ENCODE measurements around the gene HOXA13.

Gene HOXA13

GRCh38 chr7:27199849-27200760 lies at the start of gene HOXA13:
HOXA13 (minus strand) TSS chr7:27200091; CDS start chr7:27200077, 14 bp downstream.
- peak; percentile 84 for DNase-seq
- in situ Hi-C loops (cut with HindIII; ENCODE audit: low pct_ligation_motif_present, low pct_unique_long_range_greater_than_20kb, low sequenced_read_pairs), result loop anchor here (25.0 kb wide), 1 partner anchor 387 kb away; no protein-coding TSS in a partner anchor

GRCh38 chr7:27248911-27249723 lies 49.2 kb upstream of the HOXA13 start:
- DNase-seq, result peak; percentile 26

GRCh38 chr7:27248427-27248806 lies 48.5 kb upstream of the HOXA13 start:
- in situ Hi-C loops (cut with HindIII; ENCODE audit: low pct_ligation_motif_present, low pct_unique_long_range_greater_than_20kb, low sequenced_read_pairs), result no loop called here
- DNase-seq, result no peak

More at GRCh38 chr7:27248911-27249723, 49.2 kb upstream of the HOXA13 start:
- in situ Hi-C loops (cut with HindIII; ENCODE audit: low pct_ligation_motif_present, low pct_unique_long_range_greater_than_20kb, low sequenced_read_pairs), result no loop called here

GRCh38 chr7:27247452-27248426 lies 47.8 kb upstream of the HOXA13 start:
- DNase-seq, result no peak
- in situ Hi-C loops (cut with HindIII; ENCODE audit: low pct_ligation_motif_present, low pct_unique_long_range_greater_than_20kb, low sequenced_read_pairs), result no loop called here

- DNase-seq, result no peak
- in situ Hi-C loops (cut with HindIII; ENCODE audit: low pct_ligation_motif_present, low pct_unique_long_range_greater_than_20kb, low sequenced_read_pairs), result no loop called here
These were observed 47.1 kb upstream of the HOXA13 start for GRCh38 chr7:27247000-27247399.

- DNase-seq, result peak; percentile 44
- in situ Hi-C loops (cut with HindIII; ENCODE audit: low pct_ligation_motif_present, low pct_unique_long_range_greater_than_20kb, low sequenced_read_pairs), result no loop called here
These were observed 46.2 kb upstream of the HOXA13 start for GRCh38 chr7:27245798-27246691.

GRCh38 chr7:27245124-27245797 lies 45.4 kb upstream of the HOXA13 start:
- DNase-seq, result no peak
- in situ Hi-C loops (cut with HindIII; ENCODE audit: low pct_ligation_motif_present, low pct_unique_long_range_greater_than_20kb, low sequenced_read_pairs), result no loop called here

GRCh38 chr7:27244488-27245123 lies 44.7 kb upstream of the HOXA13 start:
- in situ Hi-C loops (cut with HindIII; ENCODE audit: low pct_ligation_motif_present, low pct_unique_long_range_greater_than_20kb, low sequenced_read_pairs), result no loop called here
- DNase-seq, result no peak

GRCh38 chr7:27243340-27244163 lies 43.7 kb upstream of the HOXA13 start:
- in situ Hi-C loops (cut with HindIII; ENCODE audit: low pct_ligation_motif_present, low pct_unique_long_range_greater_than_20kb, low sequenced_read_pairs), result no loop called here
- no peak for DNase-seq

- no peak for DNase-seq
These were observed 42.9 kb upstream of the HOXA13 start, which contains the start of gene EVX1 for GRCh38 chr7:27242555-27243339. EVX1 (plus strand) TSS chr7:27242802; CDS start chr7:27243031, 229 bp downstream.

GRCh38 chr7:27242154-27242553 lies 42.3 kb upstream of the HOXA13 start:
- in situ Hi-C loops (cut with HindIII; ENCODE audit: low pct_ligation_motif_present, low pct_unique_long_range_greater_than_20kb, low sequenced_read_pairs), result no loop called here

More at GRCh38 chr7:27242555-27243339, 42.9 kb upstream of the HOXA13 start, which contains the start of gene EVX1:
- in situ Hi-C loops (cut with HindIII; ENCODE audit: low pct_ligation_motif_present, low pct_unique_long_range_greater_than_20kb, low sequenced_read_pairs), result no loop called here

GRCh38 chr7:27241189-27242056 lies 41.5 kb upstream of the HOXA13 start:
- no peak for DNase-seq
- in situ Hi-C loops (cut with HindIII; ENCODE audit: low pct_ligation_motif_present, low pct_unique_long_range_greater_than_20kb, low sequenced_read_pairs), result no loop called here

More at GRCh38 chr7:27242154-27242553, 42.3 kb upstream of the HOXA13 start:
- no peak for DNase-seq

- no peak for DNase-seq
- in situ Hi-C loops (cut with HindIII; ENCODE audit: low pct_ligation_motif_present, low pct_unique_long_range_greater_than_20kb, low sequenced_read_pairs), result no loop called here
These were observed 40.3 kb upstream of the HOXA13 start for GRCh38 chr7:27240015-27240731.

Data from ACHN (cell line).